ENCODE results near the gene PIGW.

PIGW gene, protein sequence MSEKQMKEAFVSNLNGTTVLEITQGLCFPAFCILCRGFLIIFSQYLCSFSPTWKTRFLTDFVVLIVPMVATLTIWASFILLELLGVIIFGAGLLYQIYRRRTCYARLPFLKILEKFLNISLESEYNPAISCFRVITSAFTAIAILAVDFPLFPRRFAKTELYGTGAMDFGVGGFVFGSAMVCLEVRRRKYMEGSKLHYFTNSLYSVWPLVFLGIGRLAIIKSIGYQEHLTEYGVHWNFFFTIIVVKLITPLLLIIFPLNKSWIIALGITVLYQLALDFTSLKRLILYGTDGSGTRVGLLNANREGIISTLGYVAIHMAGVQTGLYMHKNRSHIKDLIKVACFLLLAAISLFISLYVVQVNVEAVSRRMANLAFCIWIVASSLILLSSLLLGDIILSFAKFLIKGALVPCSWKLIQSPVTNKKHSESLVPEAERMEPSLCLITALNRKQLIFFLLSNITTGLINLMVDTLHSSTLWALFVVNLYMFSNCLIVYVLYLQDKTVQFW

GRCh38 chr17:36534840-36535668 is at the start of gene PIGW, which contains the start of gene MYO19:
Gene PIGW (plus strand): TSS chr17:36534987. CDS start chr17:36537102, 2,115 bp downstream.
Gene MYO19 (minus strand): TSS chr17:36534868. CDS start chr17:36532538, 2,330 bp downstream.
- no peaks in the 10 kb centered on the region for H3K9me3 Mint-ChIP-seq

GRCh38 chr17:36485027-36485426 is 49.8 kb upstream of the PIGW start:
- H3K4me3 Mint-ChIP-seq = peak overlapping the region; percentile 99
- no peaks in the 10 kb centered on the region for H3K9me3 Mint-ChIP-seq
- H3K4me1 Mint-ChIP-seq = peaks cover 16% of the 10 kb centered on the region
- DNase-seq (ENCODE audit: low spot score in 2 of 2) = no peak
- H3K27me3 Mint-ChIP-seq = peaks cover 13% of the 10 kb centered on the region
- peaks cover 7% of the 10 kb centered on the region for H3K36me3 Mint-ChIP-seq
- H3K27ac Mint-ChIP-seq = no peak overlapping the region
- ATAC-seq (ENCODE audit: low read depth) = no peak

More at GRCh38 chr17:36534840-36535668, at the start of gene PIGW, which contains the start of gene MYO19:
- Mint-ChIP-seq H3K27me3 (no peaks in the 10 kb centered on the region), H3K36me3 (peaks cover 7% of the 10 kb centered on the region), H3K4me1 (peaks cover 14% of the 10 kb centered on the region), H3K27ac (peak within 1 kb of the TSS; percentile 98), H3K4me3 (peak within 1 kb of the TSS; percentile 92)
- ATAC-seq (ENCODE audit: low read depth) (peak; percentile 83), DNase-seq (ENCODE audit: low spot score in 2 of 2) (peak; percentile 80 to 81)

- peak overlapping the region; percentile 99 for H3K4me3 Mint-ChIP-seq
- peaks cover 10% of the 10 kb centered on the region for H3K36me3 Mint-ChIP-seq
- peaks cover 10% of the 10 kb centered on the region for H3K27me3 Mint-ChIP-seq
- no peak for DNase-seq (ENCODE audit: low spot score in 2 of 2)
- H3K4me1 Mint-ChIP-seq = peaks cover 19% of the 10 kb centered on the region
- no peaks in the 10 kb centered on the region for H3K9me3 Mint-ChIP-seq
- ATAC-seq (ENCODE audit: low read depth) = no peak
- H3K27ac Mint-ChIP-seq = peak overlapping the region; percentile 96
These were observed 49.0 kb upstream of the PIGW start for GRCh38 chr17:36485805-36486203.

DNA sequence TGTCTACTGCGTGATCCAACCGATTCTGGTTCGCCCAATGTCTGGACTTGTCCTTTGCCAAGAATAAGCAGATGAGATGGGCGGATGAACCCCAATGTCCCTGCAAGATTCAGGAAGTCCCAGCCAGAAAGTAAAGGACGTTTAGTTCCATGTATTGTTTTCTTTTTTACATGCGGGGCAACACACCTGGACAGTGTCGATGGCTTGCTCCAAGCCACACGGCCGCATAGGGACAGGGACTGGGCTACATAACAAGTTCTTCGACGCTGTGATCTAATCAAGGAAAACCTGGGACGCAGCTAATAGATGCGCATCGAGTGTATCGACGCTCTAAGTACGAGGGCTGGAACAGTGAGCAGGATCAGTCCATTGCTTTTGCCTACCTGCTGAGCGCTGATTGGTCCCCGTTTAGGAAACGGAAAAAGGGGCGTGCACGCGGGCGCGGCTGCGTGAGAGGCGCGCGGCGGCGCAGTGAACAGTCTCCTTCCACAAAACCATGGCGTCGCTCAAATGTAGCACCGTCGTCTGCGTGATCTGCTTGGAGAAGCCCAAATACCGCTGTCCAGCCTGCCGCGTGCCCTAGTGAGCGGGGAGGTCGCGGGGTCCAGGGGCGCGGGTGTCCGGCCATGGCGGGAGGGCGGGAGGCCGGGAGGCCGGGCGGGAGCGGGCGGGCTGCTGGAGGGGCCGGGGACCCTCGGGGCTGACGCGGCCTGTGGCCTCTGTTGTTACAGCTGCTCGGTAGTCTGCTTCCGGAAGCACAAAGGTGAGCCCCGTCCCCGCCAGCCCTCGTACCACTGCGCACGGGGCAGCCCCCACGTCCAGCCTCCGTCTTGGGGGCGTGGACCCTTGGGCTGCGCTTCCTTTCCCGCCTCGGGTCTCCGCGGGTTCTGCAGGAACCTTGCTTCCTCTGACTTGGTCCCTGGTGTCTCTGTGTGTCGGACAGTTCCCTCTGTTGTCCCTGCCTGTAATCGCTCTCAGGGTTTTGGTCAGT is 48.3 kb upstream of the PIGW start, which contains the start of gene ZNHIT3:
TSS of gene ZNHIT3 (plus strand) at position 478 of the 991 bp plus-strand sequence. CDS start at position 497, 19 bp downstream.
- H3K36me3 Mint-ChIP-seq = peaks cover 10% of the 10 kb centered on the region

DNA sequence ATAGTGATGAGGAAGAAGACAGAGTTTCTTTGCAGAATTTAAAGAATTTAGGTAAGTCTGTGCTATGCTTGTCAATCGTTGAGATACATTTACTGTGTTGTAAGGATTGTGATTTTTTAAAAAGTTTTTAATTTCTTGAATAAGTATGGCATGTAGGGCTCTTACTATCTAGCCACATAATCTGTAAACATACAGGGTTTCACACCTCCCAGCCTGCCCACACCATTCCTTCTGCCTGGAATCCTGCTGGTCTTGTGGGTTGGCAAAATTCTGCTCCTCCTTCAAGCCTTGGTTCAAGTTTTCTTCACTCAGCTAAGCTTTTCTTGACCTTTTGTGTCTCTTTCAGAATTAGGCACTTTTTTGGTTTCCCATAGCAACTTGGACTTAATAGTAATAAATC is 40.8 kb upstream of the PIGW start:
- H3K36me3 Mint-ChIP-seq = peaks cover 28% of the 10 kb centered on the region
- DNase-seq (ENCODE audit: low spot score in 2 of 2) (no peak), ATAC-seq (ENCODE audit: low read depth) (no peak)
- H3K9me3 Mint-ChIP-seq = no peaks in the 10 kb centered on the region
- H3K27ac Mint-ChIP-seq = peak overlapping the region; percentile 47
- no peak overlapping the region for H3K4me3 Mint-ChIP-seq
- H3K27me3 Mint-ChIP-seq = no peaks in the 10 kb centered on the region
- peaks cover 17% of the 10 kb centered on the region for H3K4me1 Mint-ChIP-seq

More for the DNA sequence above, 48.3 kb upstream of the PIGW start, which contains the start of gene ZNHIT3:
- Mint-ChIP-seq H3K9me3 (no peaks in the 10 kb centered on the region), H3K4me3 (peak within 1 kb of the TSS; percentile 99), H3K27me3 (peaks cover 10% of the 10 kb centered on the region), H3K27ac (peak within 1 kb of the TSS; percentile 96), H3K4me1 (peaks cover 25% of the 10 kb centered on the region)
- ATAC-seq (ENCODE audit: low read depth) (peak; percentile 95), DNase-seq (ENCODE audit: low spot score in 2 of 2) (peak; percentile 82 to 83)

GRCh38 chr17:36494674-36495073 is 40.1 kb upstream of the PIGW start:
- no peaks in the 10 kb centered on the region for H3K9me3 Mint-ChIP-seq
- H3K36me3 Mint-ChIP-seq = peaks cover 27% of the 10 kb centered on the region
- H3K4me1 Mint-ChIP-seq = peaks cover 12% of the 10 kb centered on the region
- no peaks in the 10 kb centered on the region for H3K27me3 Mint-ChIP-seq
- DNase-seq (ENCODE audit: low spot score in 2 of 2) = no peak
- H3K4me3 Mint-ChIP-seq = no peak overlapping the region
- no peak overlapping the region for H3K27ac Mint-ChIP-seq
- no peak for ATAC-seq (ENCODE audit: low read depth)

DNA sequence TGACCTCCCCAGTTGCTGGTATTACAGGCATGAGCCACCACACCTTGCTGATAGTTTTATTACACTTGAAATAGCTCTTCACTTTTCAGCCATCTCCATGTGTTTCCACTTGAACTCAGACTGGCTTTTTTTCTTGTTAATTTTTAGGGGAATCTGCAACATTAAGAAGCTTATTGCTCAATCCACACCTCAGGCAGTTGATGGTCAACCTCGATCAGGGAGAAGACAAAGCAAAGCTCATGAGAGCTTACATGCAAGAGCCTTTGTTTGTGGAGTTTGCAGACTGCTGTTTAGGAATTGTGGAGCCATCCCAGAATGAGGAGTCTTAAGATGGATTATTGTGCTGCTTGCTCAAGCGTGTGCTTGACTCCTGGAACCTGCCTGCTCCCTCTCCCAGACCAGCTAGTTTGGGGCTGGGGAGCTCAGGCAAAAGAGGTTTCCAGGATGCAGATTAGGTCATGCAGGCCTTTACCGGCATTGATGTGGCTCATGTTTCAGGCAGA is 39.7 kb upstream of the PIGW start:
- Mint-ChIP-seq H3K27me3 (no peaks in the 10 kb centered on the region), H3K4me1 (peaks cover 9% of the 10 kb centered on the region), H3K4me3 (no peak overlapping the region), H3K9me3 (no peaks in the 10 kb centered on the region), H3K27ac (no peak overlapping the region), H3K36me3 (peaks cover 24% of the 10 kb centered on the region)
- DNase-seq (ENCODE audit: low spot score in 2 of 2) = no peak
- no peak for ATAC-seq (ENCODE audit: low read depth)

DNA sequence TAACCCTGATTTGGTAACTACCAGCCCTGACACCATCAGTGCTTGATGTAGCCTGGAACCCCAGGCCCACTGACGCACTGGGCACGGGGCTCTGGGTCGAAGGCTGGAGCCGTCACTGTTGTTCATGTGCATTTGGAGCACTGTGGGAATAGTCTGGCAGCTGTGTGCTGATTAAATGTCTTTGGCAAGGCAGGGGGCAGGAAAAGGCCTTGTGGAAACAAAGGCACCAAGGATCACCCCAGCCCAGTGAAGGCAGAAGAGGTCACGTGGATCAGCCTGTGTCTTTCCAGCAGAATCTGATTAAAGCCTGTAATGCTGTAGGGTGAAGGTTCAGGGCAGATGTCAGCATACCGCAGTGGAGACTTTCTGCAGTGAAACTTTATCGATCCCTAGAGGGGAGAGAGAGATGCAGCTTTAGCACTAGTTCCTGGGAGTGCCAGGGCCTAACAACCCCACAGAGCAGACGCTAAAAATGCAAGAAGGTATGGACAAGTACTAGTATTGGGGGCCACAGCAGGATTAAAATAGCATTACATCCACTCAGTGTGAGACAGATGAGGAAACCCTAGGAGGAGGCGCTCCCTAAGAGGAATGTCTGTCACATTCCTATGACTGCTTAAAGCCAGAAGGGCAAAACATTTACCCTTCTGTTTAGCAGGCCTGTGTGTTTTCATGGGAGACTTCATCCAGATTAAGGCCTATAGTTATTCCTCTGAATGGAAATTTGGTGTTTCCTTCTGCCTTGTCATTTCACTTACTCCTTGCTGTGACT is 38.6 kb upstream of the PIGW start:
- DNase-seq (ENCODE audit: low spot score in 2 of 2) (no peak), ATAC-seq (ENCODE audit: low read depth) (no peak)
- Mint-ChIP-seq H3K4me3 (no peak overlapping the region), H3K36me3 (peaks cover 22% of the 10 kb centered on the region), H3K27me3 (no peaks in the 10 kb centered on the region), H3K4me1 (peaks cover 5% of the 10 kb centered on the region), H3K9me3 (no peaks in the 10 kb centered on the region), H3K27ac (no peak overlapping the region)

GRCh38 chr17:36498155-36498554 is 36.6 kb upstream of the PIGW start:
- Mint-ChIP-seq H3K27me3 (no peaks in the 10 kb centered on the region), H3K4me3 (no peak overlapping the region), H3K4me1 (no peaks in the 10 kb centered on the region), H3K9me3 (no peaks in the 10 kb centered on the region), H3K36me3 (peaks cover 16% of the 10 kb centered on the region), H3K27ac (no peak overlapping the region)
- ATAC-seq (ENCODE audit: low read depth) (no peak), DNase-seq (ENCODE audit: low spot score in 2 of 2) (no peak)

GRCh38 chr17:36498560-36499300 is 36.1 kb upstream of the PIGW start:
- H3K4me1 Mint-ChIP-seq = no peaks in the 10 kb centered on the region
- H3K27ac Mint-ChIP-seq = no peak overlapping the region
- peaks cover 17% of the 10 kb centered on the region for H3K36me3 Mint-ChIP-seq
- ATAC-seq (ENCODE audit: low read depth) = no peak
- H3K4me3 Mint-ChIP-seq = no peak overlapping the region
- H3K9me3 Mint-ChIP-seq = no peaks in the 10 kb centered on the region
- H3K27me3 Mint-ChIP-seq = no peaks in the 10 kb centered on the region
- no peak for DNase-seq (ENCODE audit: low spot score in 2 of 2)

DNA sequence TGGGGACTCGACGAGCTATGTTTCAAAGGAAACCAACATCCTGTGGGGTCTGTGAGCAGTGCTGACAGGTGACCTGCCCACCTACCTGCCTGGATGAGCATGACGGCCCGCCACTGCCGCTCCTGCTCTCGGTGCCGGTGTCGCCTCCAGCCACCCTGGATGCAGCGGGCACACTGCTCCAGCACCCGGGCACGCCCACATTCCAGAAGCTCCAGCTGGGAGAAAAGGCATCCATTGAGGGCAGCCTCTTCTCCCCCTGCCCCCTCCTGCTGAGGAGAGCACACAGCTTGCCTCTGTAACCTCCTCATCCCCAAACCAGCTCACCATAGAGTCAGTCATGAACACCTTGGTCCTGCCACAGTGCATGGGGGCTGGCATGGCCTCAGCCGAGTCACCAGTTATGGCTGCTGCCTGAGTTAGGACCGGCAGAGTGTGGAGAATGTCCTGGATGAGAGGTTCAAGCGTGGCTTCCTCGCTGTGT is 34.0 kb upstream of the PIGW start:
- ATAC-seq (ENCODE audit: low read depth) = no peak
- no peaks in the 10 kb centered on the region for H3K27me3 Mint-ChIP-seq
- H3K4me3 Mint-ChIP-seq = no peak overlapping the region
- H3K9me3 Mint-ChIP-seq = no peaks in the 10 kb centered on the region
- no peak overlapping the region for H3K27ac Mint-ChIP-seq
- peaks cover 13% of the 10 kb centered on the region for H3K36me3 Mint-ChIP-seq
- no peak for DNase-seq (ENCODE audit: low spot score in 2 of 2)
- H3K4me1 Mint-ChIP-seq = no peaks in the 10 kb centered on the region

- H3K27ac Mint-ChIP-seq = no peak overlapping the region
- DNase-seq (ENCODE audit: low spot score in 2 of 2) (no peak), ATAC-seq (ENCODE audit: low read depth) (no peak)
- no peaks in the 10 kb centered on the region for H3K9me3 Mint-ChIP-seq
- H3K27me3 Mint-ChIP-seq = no peaks in the 10 kb centered on the region
- no peak overlapping the region for H3K4me3 Mint-ChIP-seq
- H3K36me3 Mint-ChIP-seq = peaks cover 8% of the 10 kb centered on the region
- no peaks in the 10 kb centered on the region for H3K4me1 Mint-ChIP-seq
These were observed 33.4 kb upstream of the PIGW start for GRCh38 chr17:36501351-36501750.
